HEK293T (cell line): ENCODE data around the gene ARL6IP6.

ENCODE experiments used
- BHLHE40 ChIP-seq: fragments of 450-650 bp; IDR thresholded peaks from 2 replicates; pipeline ENCODE4 v1.6.1; 2016; ENCODE audit warnings: mild to moderate bottlenecking, moderate library complexity, borderline replicate concordance
- ELF4 ChIP-seq: fragments of 450-650 bp; IDR thresholded peaks from 2 replicates; pipeline ENCODE4 v1.6.1; 2017; ENCODE audit warnings: antibody characterized with exemption
- FOXK2 ChIP-seq: fragments of 450-650 bp; IDR thresholded peaks from 2 replicates; pipeline ENCODE4 v1.6.1; 2016; ENCODE audit warnings: mild to moderate bottlenecking
- FOXM1 ChIP-seq: fragments of 450-650 bp; IDR thresholded peaks from 2 replicates; pipeline ENCODE4 v1.6.1; 2017; ENCODE audit warnings: mild to moderate bottlenecking, borderline replicate concordance
- SP1 ChIP-seq: fragments of 450-650 bp; IDR thresholded peaks from 2 replicates; pipeline ENCODE4 v1.6.1; 2017
- SUZ12 ChIP-seq: fragments of 450-650 bp; IDR thresholded peaks from 2 replicates; pipeline ENCODE4 v1.6.1; 2016; ENCODE audit warnings: mild to moderate bottlenecking
- ZNF384 ChIP-seq: fragments of 450-650 bp; IDR thresholded peaks from 2 replicates; pipeline ENCODE4 v1.6.1; 2016
- TF ChIP-seq, protein P1 (sequence below): fragments of 450-650 bp; IDR thresholded peaks from 2 replicates; pipeline ENCODE4 v1.6.1; 2016

DNA sequence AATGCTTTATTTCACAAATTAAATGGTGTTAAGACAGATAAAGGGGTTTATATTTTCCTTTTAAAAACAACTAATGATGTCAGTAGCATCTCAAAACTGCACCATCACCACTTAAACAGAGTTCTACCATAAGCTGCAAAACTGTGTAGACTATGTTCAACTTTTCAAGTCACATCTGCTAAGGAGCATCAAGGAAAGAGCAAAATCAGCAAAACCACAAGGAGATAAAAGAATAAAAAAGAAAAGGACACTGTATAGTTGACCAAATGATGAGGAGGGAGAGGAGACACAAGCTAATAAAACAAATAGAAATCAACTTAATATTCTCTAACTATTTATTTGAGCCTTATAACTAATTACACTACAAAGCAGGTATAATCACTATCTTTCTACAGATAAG, 35.0 kb upstream of the ARL6IP6 start:
- TF ChIP-seq SP1, result no peak
- no peak for TF ChIP-seq SUZ12
- TF ChIP-seq, protein P1, sequence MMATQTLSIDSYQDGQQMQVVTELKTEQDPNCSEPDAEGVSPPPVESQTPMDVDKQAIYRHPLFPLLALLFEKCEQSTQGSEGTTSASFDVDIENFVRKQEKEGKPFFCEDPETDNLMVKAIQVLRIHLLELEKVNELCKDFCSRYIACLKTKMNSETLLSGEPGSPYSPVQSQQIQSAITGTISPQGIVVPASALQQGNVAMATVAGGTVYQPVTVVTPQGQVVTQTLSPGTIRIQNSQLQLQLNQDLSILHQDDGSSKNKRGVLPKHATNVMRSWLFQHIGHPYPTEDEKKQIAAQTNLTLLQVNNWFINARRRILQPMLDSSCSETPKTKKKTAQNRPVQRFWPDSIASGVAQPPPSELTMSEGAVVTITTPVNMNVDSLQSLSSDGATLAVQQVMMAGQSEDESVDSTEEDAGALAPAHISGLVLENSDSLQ, result no peak
- TF ChIP-seq FOXK2, result no peak
- no peak for TF ChIP-seq BHLHE40
- TF ChIP-seq FOXM1, result no peak
- TF ChIP-seq ZNF384, result no peak
- no peak for TF ChIP-seq ELF4
